NCI-H2196 treated with DMSO at 0.1 percent for 48 hours (cell line): ENCODE results near the gene PIP.
"Not testable (repeated sequence)": the region's sequence is repeated elsewhere in the genome, so short reads cannot be mapped to it uniquely, and the experiment has no call there.

Source experiments
- DNase-seq: peaks from one replicate; lab custom pipeline; 2025; ENCODE audit not compliant: unreplicated experiment; lab: John Stamatoyannopoulos, UW

PIP gene

GRCh38 chr7:143131781-143132180 lies at the start of gene PIP:
Gene PIP, plus strand, starts transcription at chr7:143132077. Its CDS starts 40 bp downstream, at chr7:143132117.
- DNase-seq: no peak

- DNase-seq: no peak
Measured at GRCh38 chr7:143085109-143085508, 46.8 kb upstream of the PIP start.

- not testable (repeated sequence) for DNase-seq
Measured at GRCh38 chr7:143085610-143086009, 46.3 kb upstream of the PIP start.

GRCh38 chr7:143088549-143089231 lies 43.2 kb upstream of the PIP start:
- not testable (repeated sequence) for DNase-seq

GRCh38 chr7:143096146-143096545 lies 35.7 kb upstream of the PIP start:
- DNase-seq: no peak

GRCh38 chr7:143099579-143099978 lies 32.3 kb upstream of the PIP start:
- DNase-seq: not testable (repeated sequence)

GRCh38 chr7:143104759-143105158 lies 27.1 kb upstream of the PIP start:
- DNase-seq: no peak

GRCh38 chr7:143108019-143108418 lies 23.9 kb upstream of the PIP start:
- DNase-seq: not testable (repeated sequence)

- no peak for DNase-seq
Measured at GRCh38 chr7:143117395-143117794, 14.5 kb upstream of the PIP start.

- no peak for DNase-seq
Measured at GRCh38 chr7:143120691-143121405, 11.0 kb upstream of the PIP start.

GRCh38 chr7:143123326-143123725 lies 8.6 kb upstream of the PIP start:
- DNase-seq: not testable (repeated sequence)

GRCh38 chr7:143126146-143126545 lies 5.7 kb upstream of the PIP start:
- DNase-seq: no peak

GRCh38 chr7:143129051-143129450 lies 2.8 kb upstream of the PIP start:
- no peak for DNase-seq

- no peak for DNase-seq
Measured at GRCh38 chr7:143129477-143129876, 2.4 kb upstream of the PIP start.

- DNase-seq: no peak
Measured at GRCh38 chr7:143130541-143130940, 1.3 kb upstream of the PIP start.

GRCh38 chr7:143147070-143147469 lies 15.2 kb downstream of the PIP start:
- DNase-seq: no peak

GRCh38 chr7:143148050-143148449 lies 16.2 kb downstream of the PIP start:
- no peak for DNase-seq

GRCh38 chr7:143148651-143149050 lies 16.8 kb downstream of the PIP start:
- no peak for DNase-seq

- DNase-seq: not testable (repeated sequence)
Measured at GRCh38 chr7:143150696-143151095, 18.8 kb downstream of the PIP start.

GRCh38 chr7:143158617-143159016 lies 26.7 kb downstream of the PIP start:
- not testable (repeated sequence) for DNase-seq

GRCh38 chr7:143171697-143172096 lies 39.8 kb downstream of the PIP start:
- DNase-seq: no peak

GRCh38 chr7:143172354-143172753 lies 40.5 kb downstream of the PIP start:
- peak; percentile 62 for DNase-seq
